Activated CD4-positive, alpha-beta T cell treated with anti-CD3 and anti-CD28 coated beads for 48 hours (primary cell): ENCODE measurements around the gene SLC49A4.

Experiments used
- DNase-seq: peaks from one replicate; pipeline ENCODE4 v3.0.0-alpha.2; 2020

Gene SLC49A4

GRCh38 chr3:122787872-122788271 lies 7.0 kb upstream of the SLC49A4 start:
- no peak for DNase-seq

GRCh38 chr3:122789585-122790273 lies 5.1 kb upstream of the SLC49A4 start:
- no peak for DNase-seq

- peak; percentile 93 for DNase-seq
Observed at GRCh38 chr3:122793568-122794416, 1.1 kb upstream of the SLC49A4 start, which contains the start of gene HSPBAP1. HSPBAP1 (minus strand) TSS chr3:122793831; CDS start chr3:122793680, 151 bp downstream.

DNA sequence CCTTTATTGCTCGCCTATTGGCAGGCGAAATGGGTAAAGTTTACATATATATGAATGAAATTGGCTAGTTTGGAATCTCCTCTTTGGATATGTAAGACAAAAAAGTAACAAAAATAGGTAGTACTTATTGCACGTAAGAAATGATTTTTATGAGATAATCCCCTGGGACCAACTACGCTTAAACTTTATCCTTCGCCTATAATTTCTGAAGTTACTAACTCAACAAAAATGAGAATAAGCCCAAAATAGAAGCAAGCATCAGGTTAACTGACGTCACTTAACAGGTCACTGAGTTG lies 438 bp upstream of the SLC49A4 start:
- no peak for DNase-seq

- DNase-seq: peak; percentile 25
Observed at GRCh38 chr3:122795674-122796195, 866 bp downstream of the SLC49A4 start.

DNA sequence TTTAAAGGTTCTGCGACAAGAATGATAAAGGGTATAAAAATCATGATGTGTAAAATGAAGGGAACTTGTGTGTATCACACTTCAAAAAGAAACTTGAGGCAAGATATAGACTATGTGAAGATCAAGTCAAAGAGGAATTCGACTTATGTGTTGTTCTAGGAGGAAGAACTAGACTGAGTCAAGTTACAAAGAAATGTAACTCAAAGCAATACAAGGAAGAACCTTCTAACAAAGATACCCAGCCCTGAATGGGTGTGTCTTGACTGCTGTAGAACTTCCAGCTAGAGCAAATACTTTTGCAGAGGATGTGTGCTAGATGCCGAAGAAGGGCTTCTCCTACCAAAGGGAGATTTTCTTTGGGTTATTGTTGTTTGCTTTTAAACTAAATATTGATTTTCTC lies 2.4 kb downstream of the SLC49A4 start:
- no peak for DNase-seq

- DNase-seq: no peak
Observed at GRCh38 chr3:122799322-122799721, 4.5 kb downstream of the SLC49A4 start.

- no peak for DNase-seq
Observed at GRCh38 chr3:122800031-122800430, 5.2 kb downstream of the SLC49A4 start.

GRCh38 chr3:122800706-122801237 lies 5.9 kb downstream of the SLC49A4 start:
- no peak for DNase-seq

DNA sequence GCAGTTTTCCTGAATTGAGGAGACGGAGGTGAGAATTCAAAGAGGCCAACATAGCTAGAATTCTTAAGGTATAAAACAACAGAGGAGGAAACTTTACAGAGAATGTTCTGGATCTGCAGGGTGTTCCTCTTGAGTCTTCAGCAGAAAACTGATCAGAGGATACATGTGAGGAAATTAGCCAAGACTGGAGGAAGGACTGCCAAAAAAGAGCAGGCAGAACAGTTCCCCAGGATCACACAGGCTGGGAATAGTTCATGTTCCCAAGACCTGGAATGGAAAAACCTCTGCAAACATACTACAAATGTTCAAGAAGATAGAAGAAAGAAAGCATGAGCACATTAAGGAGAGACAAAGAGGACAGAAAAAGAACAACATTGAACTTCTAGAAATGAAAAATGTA lies 7.5 kb downstream of the SLC49A4 start:
- DNase-seq: no peak

DNA sequence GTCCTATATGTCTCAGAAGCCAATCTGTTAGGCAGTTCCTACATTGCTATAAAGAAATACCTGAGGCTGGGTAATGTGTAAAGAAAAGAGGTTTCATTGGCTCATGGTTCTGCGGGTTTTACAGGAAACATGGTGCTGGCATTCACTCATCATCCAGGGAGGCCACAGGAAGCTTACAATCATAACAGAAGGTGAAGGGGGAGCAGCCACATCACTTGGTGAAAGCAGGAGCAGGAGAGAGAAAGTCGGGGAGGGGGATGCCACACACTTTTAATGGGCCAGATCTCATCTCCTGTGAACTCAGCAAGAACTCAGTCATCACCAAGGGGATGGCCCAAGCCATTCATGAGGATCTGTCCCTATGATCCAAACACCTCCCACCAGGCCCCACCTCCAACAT lies 9.1 kb downstream of the SLC49A4 start:
- DNase-seq: no peak

DNA sequence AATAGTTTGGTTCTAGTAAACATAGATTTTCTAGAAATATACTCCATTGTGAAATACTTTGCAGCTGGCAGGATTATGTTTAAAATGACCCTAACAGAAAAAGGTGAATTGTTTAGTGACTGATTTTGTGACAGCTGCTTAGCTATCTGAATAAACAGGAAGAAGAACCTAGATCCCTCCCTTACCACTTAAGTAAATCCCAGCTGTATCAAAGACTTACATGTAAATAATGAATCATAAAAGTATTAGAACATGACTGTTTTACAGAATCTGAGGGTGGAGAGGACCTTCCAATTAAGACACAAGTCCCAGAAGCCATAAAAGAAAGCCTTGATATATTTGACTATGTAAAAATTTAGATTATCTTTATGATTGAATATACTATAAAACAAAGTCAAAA lies 15.9 kb downstream of the SLC49A4 start:
- no peak for DNase-seq

- DNase-seq: no peak
Observed at GRCh38 chr3:122816587-122816986, 21.7 kb downstream of the SLC49A4 start.

GRCh38 chr3:122824465-122825381 lies 29.9 kb downstream of the SLC49A4 start:
- DNase-seq: no peak

GRCh38 chr3:122825460-122825859 lies 30.6 kb downstream of the SLC49A4 start:
- DNase-seq: no peak

- DNase-seq: no peak
Observed at GRCh38 chr3:122826278-122826677, 31.4 kb downstream of the SLC49A4 start.

DNA sequence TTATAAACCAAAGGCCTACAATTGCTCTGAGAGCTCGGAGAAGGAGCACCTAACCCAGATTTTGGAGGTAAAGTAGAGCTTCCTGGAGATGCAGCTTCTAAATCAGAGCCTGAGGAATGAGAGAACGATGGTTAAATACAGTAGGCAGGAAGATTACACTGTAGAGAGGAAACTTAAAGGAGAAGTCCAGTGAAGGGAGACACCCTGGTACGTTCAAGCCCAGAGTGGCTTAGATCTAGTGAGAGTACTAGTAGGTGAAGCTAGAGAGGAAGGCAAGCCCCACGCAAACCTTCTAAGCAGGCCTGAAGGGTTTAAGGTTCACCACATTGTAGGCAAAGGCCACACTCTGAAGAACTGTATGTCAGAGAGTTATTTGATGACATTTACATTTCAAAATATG lies 33.4 kb downstream of the SLC49A4 start:
- no peak for DNase-seq

- DNase-seq: no peak
Observed at GRCh38 chr3:122835590-122835989, 40.7 kb downstream of the SLC49A4 start.

DNA sequence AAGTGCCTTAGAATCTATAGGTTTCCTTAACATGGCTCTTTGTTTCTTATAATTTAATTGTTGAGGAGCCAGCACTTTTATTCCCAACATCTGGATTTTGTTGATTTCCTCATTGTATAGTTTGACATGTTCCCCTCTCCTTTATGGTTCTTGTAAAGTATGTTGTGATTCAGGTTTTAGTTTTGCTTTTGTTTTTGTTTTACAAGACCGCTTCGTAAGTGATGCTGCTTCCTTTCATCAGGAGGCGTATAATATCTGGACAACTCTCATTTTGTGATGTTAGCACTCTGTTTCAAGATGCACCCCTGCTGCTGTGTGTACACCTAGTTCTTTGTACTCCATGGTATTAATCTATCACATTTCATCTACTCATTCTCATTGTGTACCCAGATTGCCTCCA lies 48.7 kb downstream of the SLC49A4 start:
- no peak for DNase-seq

DNA sequence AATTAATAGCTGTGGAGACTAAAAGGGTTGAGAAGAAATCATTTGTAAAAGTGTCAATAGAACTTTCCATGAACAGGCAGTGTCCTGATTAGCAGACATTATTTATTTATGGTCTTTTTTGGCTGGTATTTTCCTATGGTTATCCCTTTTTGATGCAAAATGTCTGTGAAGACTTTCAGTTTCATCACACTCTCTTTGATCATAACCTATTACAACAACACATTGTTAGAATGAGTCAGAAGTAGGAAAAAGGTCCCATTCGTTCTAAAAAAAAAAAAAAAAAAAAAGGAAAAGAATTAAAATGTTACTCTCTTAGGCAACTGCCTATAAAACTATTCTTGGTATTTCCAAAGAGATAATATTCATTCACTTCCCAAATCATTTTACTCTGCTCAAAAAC lies 62.1 kb downstream of the SLC49A4 start:
- DNase-seq: no peak

- no peak for DNase-seq
Observed at GRCh38 chr3:122858373-122858772, 63.5 kb downstream of the SLC49A4 start.

GRCh38 chr3:122859021-122859805 lies 64.3 kb downstream of the SLC49A4 start:
- DNase-seq: no peak
